BE2C (cell line): ENCODE results near the gene MNT.

ENCODE experiments used
- DNase-seq: peaks from one replicate; pipeline ENCODE4 v3.0.0-alpha.2; 2020
- H3K27me3 ChIP-seq: fragments of 250-450 bp; sonication (Bioruptor Pico); 2 replicates; pipeline ENCODE4 v1.5.1; 2020; ENCODE audit warnings: mild to moderate bottlenecking
- H3K36me3 ChIP-seq: fragments of 250-450 bp; sonication (Bioruptor Pico); 2 replicates; pipeline ENCODE4 v1.5.1; 2020; ENCODE audit warnings: mild to moderate bottlenecking
- H3K4me1 ChIP-seq: fragments of 250-450 bp; sonication (Bioruptor Pico); 2 replicates; pipeline ENCODE4 v1.5.1; 2020
- H3K4me3 ChIP-seq: 2 replicates; pipeline ENCODE4 v1.5.1; 2011; ENCODE audit warnings: low read depth, low read length
- H3K9me3 ChIP-seq: fragments of 250-450 bp; sonication (Bioruptor Pico); 2 replicates; pipeline ENCODE4 v1.5.1; 2020
- TF ChIP-seq, protein P1 (sequence below): IDR thresholded peaks from 2 replicates; pipeline ENCODE4 v1.5.1; 2012; ENCODE audit warnings: mild to moderate bottlenecking, low read depth, low read length

The MNT gene

DNA sequence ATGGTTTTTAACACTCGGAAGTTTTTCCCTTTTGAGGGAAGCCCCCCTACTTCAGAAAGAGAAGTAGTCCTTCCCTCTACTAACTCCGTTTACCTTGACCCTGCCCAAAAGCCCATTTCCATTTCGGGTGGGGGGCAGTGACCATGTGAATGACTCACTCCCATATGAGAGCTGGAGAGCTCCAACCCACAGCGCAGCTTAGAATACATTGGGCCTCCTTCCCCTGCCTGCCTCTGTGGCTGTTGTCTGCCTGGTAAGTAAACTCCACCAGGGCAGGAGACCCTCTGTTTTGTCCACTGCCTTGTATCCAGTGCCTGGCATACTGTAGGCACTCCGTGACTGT is 62.6 kb downstream of the MNT start:
- no peaks in the 10 kb centered on the region for H3K27me3 ChIP-seq
- H3K36me3 ChIP-seq: peaks cover 21% of the 10 kb centered on the region
- TF ChIP-seq, protein P1, sequence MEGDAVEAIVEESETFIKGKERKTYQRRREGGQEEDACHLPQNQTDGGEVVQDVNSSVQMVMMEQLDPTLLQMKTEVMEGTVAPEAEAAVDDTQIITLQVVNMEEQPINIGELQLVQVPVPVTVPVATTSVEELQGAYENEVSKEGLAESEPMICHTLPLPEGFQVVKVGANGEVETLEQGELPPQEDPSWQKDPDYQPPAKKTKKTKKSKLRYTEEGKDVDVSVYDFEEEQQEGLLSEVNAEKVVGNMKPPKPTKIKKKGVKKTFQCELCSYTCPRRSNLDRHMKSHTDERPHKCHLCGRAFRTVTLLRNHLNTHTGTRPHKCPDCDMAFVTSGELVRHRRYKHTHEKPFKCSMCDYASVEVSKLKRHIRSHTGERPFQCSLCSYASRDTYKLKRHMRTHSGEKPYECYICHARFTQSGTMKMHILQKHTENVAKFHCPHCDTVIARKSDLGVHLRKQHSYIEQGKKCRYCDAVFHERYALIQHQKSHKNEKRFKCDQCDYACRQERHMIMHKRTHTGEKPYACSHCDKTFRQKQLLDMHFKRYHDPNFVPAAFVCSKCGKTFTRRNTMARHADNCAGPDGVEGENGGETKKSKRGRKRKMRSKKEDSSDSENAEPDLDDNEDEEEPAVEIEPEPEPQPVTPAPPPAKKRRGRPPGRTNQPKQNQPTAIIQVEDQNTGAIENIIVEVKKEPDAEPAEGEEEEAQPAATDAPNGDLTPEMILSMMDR: no peak
- no peaks in the 10 kb centered on the region for H3K9me3 ChIP-seq
- H3K4me1 ChIP-seq: no peaks in the 10 kb centered on the region
- no peak for DNase-seq
- H3K4me3 ChIP-seq: peak overlapping the region; percentile 53

DNA sequence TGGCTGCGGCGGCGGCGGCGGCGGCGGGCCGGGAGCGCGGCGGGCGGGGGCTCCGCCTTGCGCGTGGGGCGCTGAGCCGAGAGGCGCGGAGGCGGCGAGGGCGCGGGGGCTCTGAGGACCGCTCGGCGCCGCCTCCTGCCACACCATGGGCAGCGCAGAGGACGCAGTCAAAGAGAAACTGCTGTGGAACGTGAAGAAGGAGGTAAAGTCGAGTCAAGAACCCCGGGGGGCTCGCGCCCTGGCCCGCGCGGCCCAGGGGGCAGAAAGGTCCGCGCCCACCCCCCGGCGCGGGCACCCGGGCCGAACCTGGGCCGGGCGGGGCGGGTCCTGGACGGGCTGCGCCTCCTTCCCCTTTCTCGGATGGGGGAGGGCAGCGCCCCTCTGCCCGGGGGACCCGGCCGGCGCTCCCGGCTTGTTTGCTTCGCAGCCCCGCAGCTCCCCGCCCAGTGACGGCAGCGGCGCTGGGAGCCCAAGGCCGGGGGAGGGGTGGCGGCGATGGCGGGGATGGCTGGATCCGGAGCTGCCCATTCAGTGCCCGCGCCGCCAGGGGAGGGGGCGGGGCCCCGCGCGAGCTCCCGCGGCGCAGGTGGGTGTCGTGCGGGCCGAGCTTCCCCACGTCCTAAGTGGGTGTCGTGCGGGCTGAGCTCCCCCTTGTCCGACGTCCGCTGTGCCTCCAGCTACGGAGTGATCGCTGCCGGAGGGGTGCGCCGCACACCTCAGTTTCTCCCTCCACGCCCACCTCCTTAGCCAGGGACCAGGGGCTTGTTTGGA is 63.1 kb downstream of the MNT start:
- Histone ChIP-seq H3K9me3 (no peaks in the 10 kb centered on the region), H3K4me1 (no peaks in the 10 kb centered on the region), H3K4me3 (peak overlapping the region; percentile 53), H3K27me3 (no peaks in the 10 kb centered on the region), H3K36me3 (peaks cover 27% of the 10 kb centered on the region)
- DNase-seq: peak; percentile 67
- TF ChIP-seq, protein P1: no peak

DNA sequence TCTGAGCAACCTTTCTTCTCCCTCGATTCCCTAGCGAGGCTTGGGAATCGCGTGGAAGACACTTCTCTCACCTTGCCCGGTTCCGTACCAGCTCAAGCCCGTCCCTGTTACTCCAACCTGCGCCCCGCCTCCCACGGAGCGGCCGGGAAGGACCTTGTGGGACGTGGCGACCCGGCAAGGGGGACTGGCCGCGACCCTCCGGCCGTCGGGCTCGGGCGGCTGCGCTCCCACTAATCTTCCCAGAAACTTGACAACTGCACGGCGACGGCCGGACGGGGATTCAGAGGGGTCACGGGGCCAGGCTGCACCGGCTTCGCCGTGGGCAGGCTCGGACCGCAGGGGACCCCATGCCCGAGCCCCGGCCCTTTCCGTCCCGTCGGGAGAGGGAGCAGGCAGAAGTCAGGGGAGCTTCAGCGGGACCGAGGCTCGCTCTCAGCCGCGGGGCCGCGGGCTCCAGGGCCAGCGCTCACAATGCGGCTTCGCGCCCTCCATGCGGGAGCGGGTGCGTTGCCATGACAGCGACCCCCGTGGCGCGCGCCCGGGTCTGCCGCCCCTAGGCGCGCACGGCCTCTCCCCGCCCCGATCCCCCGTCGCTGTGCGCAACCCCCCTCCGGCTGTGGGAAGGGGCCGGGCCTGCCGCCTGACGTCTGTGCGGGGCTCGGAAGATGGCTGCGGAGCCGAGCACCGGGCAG is 63.9 kb downstream of the MNT start, which contains the start of gene SGSM2:
Gene SGSM2, plus strand, starts transcription at position 650 of the 692 bp plus-strand sequence. CDS start 188 bp downstream, outside the sequence.
- TF ChIP-seq, protein P1: no peak
- no peaks in the 10 kb centered on the region for H3K4me1 ChIP-seq
- H3K4me3 ChIP-seq: peak within 1 kb of the TSS; percentile 91
- peaks cover 31% of the 10 kb centered on the region for H3K36me3 ChIP-seq
- DNase-seq: peak; percentile 77
- no peaks in the 10 kb centered on the region for H3K27me3 ChIP-seq
- H3K9me3 ChIP-seq: no peaks in the 10 kb centered on the region

DNA sequence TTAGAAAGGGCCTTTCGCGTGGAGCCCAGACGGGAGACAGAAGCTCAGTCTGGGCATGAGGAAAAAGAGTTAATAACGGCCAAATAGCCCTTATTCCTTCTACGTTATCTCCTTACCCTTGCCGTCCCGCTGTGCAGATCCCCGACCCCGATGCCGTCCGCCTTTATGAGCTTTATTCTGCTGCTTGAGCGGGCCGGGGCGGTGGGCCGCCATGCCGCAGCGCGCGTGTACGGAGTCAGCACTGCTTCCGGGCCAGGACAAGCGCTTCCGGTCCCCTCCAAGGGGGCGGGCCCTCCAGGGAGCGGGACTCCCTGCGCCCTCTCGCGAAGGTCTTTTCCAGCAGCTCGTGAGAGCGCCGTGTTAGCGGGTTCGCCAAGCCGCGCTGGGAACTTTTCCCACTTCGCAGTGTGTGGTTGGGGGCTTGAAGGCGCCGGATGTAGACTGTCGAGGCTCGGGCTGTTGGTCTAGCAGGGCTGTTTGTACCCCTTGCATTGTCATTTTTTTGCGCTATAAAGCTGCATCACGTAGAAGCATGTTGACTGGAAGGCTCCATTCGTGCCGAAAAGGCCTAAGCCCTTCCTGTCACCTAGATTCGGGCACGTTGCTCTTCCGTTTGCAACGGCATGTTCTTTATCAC is 64.5 kb downstream of the MNT start, which contains the start of gene TSR1:
Gene TSR1, minus strand, starts transcription at position 243 of the 637 bp plus-strand sequence. Its CDS starts 30 bp downstream, at position 213.
- no peaks in the 10 kb centered on the region for H3K27me3 ChIP-seq
- no peaks in the 10 kb centered on the region for H3K4me1 ChIP-seq
- peak; percentile 88 for DNase-seq
- H3K36me3 ChIP-seq: peaks cover 38% of the 10 kb centered on the region
- no peaks in the 10 kb centered on the region for H3K9me3 ChIP-seq
- TF ChIP-seq, protein P1: no peak
- peak within 1 kb of the TSS; percentile 91 for H3K4me3 ChIP-seq

DNA sequence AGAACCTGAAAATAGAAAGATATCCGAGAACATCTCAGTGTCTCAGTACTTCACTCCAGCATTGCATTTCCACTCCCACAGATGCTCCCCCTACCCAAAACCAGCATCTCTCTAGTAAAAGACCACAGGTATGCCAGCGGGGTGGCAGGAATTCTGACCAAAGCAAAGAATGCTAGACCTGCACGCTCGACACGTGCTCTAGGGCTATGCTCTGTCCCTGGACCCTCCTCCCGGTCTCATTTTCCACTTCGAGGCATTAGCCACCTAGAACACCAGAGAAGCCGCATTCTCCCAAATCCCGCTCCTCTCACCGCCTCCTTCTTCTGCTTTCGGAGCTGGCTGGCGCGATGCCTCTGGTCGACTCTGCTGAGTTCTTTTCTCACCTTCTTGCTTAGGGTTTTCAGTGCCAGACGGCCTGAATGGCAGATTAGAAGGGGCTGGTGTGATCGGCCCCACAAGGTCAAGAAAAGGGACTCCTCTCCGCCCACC is 65.1 kb downstream of the MNT start:
- TF ChIP-seq, protein P1: no peak
- Histone ChIP-seq H3K4me3 (peak overlapping the region; percentile 91), H3K27me3 (no peaks in the 10 kb centered on the region)

More for the DNA sequence above, 65.1 kb downstream of the MNT start:
- H3K36me3 ChIP-seq: peaks cover 44% of the 10 kb centered on the region
- H3K4me1 ChIP-seq: no peaks in the 10 kb centered on the region
- H3K9me3 ChIP-seq: no peaks in the 10 kb centered on the region
- no peak for DNase-seq
